GM21576 (cell line): ENCODE results near the gene TADA1.

Experiments used
- ATAC-seq: cut with Tn5 transposase; IDR thresholded peaks from one replicate; pipeline ENCODE4 v1.9.1; 2021; ENCODE audit warnings: mild to moderate bottlenecking, moderate library complexity; ENCODE audit not compliant: unreplicated experiment

TADA1 gene, protein sequence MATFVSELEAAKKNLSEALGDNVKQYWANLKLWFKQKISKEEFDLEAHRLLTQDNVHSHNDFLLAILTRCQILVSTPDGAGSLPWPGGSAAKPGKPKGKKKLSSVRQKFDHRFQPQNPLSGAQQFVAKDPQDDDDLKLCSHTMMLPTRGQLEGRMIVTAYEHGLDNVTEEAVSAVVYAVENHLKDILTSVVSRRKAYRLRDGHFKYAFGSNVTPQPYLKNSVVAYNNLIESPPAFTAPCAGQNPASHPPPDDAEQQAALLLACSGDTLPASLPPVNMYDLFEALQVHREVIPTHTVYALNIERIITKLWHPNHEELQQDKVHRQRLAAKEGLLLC

DNA sequence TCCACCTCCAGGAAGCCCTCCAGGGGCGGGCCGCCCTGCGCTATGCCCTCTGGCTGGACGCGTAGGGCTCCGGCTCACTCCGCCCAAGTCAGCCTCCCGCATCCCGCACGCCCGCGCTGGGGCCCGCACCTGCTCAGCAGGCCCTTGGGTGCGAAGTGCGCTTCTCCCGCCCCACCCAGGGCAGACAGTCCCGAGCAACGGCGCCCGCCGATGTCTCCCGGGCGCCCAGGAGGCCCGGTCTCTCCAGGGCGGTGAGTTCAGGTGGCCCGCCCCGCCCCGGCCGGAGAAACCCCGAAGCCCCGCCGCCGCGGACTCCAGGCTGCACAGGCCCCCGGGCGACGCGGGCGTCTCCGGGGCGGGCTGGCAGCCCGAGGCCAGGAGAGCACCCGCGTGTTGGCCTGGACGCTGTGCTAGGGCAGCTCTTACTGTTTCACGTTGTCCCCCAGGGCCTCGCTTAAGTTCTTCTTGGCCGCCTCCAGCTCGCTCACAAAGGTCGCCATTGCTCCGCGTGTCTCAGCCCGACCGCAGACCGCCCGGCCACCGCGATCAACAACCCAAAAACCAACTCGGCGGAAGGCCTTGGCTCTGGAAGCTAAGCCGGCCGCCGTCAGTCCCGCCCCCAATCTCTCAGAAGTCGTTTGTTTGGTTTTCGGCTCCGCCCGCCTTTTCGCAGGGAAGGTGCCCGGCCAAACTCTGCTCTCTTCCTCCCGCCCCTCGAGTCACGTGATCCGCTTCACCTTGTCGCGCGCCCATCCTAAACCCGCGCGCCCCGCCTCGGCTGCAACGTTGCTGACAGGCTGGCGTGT is at the start of gene TADA1:
TSS of gene TADA1 (minus strand) at position 531 of the 806 bp plus-strand sequence. CDS start at position 500, 31 bp downstream.
- ATAC-seq = peak; percentile 88

DNA sequence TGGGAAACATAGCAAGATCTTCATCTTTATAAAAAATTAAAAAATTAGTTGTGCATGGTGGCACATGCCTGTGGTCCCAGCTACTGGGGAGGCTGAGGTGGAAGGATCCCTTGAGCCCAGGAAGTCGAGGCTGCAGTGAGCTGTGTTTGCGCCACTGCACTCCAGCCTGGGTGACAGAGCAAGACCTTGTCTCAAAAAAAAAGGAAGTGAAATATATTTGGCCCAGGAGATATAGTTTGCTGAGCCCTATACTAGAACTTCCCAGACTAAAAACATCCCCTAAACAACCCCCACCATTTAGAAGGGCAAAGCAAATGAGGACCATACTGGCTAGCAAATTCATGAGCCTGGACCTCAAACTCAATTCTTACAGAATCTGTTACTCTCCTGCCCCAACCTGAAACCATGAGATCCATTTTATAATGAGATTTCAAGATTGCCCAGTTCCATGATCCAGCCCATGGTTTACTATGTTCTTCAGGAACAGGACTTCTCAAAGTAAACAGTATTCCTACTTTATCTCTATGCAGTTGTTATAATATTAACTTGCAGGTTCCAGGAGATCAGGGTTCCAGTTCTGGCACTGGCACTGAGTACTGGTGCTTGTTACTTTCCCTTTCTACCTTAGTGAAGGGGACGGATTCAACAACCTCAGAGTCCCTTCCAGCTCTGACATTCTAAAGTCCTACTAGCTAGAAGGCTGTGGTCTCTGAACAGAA is 48.9 kb upstream of the TADA1 start:
- peak; percentile 92 for ATAC-seq

DNA sequence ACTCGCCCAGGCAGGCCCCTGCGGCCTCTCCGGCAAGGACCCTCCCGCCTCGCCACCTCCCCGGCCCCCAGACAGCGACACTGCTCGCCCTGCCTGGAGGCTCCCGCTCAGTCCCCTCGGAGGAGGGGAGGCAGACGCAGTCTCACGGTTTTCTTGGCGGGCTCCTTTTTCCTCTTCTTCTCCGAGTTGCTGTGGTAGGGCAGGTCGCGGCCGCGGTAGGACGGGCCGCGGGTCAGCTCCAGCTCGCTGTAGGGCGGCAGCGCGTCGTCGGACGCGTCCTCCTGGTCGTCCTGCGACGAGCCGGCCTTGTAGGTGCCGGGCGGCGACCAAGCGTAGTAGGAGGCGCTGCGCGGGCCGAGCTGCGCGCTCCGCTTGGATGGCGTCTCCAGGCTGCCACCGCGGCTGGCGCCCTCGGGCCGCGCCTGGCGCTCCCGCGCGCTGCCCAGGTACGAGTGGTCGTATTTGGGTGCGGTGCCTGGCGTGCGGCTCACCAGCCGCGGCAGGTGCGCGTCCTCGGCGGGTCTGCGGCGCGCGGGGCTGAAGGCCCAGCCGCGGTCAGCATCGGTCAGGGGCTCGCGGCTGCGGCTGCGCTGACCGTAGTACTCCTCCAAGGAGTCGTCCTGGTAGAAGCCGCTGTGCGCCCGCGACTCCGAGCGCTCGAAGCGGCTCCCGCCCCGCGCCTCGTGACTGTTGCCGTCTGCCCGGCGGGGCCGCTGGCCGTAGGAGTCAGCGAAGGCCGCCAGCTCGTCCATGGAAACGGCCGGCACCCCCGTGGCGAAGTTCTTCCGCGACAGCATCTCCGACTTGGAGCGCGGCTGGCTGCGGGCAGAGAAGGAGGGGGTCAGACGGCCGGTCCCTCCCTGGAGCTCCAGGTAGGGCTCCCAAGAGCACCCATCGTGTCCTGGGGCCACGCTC is 44.8 kb upstream of the TADA1 start:
- no peak for ATAC-seq

DNA sequence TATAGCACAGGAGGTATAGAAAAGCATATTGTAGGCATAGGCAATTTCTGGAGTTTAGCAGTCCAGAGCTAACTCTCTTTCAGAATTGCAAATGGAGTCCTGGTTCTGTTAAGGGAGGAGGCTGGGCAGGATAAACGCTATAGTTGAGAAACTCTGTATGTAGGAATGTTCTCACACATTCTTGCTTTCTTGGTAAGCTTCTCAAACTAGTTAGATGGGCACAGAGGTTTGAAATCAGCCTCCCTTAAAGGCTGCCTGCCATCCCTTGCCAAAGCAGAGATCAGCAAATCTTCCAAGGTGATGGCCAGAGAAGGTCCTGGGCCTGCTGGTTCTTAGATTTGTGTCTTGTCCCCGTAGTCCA is 42.9 kb upstream of the TADA1 start:
- ATAC-seq = no peak

DNA sequence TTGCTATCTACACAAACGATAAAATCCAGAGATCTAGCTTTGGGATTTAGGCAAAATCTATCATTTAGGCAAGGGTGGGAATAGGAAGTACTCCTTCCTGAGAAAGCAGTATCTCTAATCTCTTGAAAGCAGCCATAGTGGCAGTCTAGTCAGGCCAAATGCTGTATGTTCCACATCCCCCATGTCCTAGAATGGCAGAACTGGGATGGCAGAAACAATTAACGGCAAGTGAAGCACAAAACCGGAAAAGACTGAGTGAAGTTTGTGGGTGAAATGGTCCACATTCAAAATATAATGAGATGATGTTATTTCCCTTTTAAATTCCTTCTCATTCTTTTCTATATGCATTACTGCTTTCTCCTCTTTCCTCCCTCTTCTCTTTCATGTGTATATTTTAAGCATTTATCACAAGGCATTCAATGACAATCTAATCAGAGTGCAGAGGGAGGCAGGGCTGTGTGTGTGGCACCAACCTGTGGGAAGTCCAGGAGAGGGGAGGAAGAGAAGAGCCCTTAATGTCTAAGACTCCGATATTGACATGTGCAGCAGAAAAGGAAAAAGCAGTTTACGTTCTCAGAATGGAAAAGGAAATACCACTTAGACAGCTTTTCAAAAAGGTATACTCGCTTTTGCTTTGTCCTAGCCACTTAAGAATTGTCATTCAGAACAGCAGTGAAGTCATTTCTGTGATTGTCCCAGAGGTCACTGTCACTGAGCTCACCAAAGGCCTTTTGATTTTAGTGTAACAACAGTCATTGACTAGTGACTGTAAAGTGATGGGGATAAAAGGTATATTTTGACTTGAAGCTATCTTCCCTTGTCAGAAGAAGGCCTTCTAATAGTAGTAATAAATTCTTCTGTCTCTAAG is 42.3 kb upstream of the TADA1 start:
- no peak for ATAC-seq

DNA sequence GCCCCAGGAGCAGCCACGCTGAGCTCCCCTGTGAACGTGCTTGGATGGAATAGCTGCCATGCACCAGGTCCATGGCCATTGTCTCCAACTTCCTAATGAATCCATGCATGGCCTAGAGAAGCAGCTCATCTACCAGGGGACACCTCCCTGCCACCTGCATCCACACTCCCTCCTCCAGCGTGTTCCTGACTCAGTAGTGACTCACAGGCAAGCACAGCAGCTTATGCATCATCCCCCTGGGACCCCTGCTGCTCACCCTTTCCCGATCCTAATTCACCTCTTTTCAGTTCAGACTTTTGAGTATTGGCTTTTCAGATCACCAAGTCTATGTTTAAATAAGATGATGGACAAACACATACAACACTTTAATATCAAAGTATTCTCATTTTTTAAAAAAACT is 39.9 kb upstream of the TADA1 start:
- ATAC-seq = no peak

DNA sequence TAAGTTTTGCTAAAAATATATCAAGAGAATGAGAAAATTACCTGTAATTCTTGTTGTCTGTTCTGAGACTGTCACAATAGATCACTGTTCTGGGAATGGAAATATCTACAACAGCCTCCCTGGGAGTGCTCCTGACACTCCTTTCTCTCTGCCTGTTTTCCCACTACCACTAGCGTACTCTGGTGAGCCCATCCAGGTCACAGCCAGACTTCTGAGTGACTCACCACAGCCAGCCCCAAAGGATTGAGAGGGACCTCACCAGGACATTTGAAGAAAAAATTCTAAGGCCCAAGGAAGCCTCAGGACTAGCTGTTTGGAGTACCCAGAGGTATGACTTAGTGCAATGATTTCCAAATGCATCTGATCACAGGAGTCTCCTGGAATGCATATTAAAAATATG is 39.0 kb upstream of the TADA1 start:
- no peak for ATAC-seq

DNA sequence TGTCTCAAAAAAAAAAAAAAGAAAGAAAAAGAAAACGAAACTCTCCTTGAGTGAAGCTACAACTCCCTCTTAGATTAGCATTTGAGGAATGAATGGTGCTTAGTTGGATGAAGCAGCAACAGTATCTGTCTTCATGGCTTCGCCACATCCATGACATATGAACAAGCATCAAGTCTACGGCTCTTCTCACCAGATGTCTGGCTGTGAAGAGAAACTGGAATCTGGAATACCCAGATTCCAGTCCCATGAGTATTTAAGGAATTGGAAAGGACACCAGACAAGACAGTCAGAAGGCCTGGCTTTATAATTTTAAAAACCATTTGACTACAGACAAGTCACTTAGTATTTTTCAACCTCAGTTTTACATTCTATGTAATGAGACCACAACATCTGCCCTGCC is 38.0 kb upstream of the TADA1 start:
- no peak for ATAC-seq

DNA sequence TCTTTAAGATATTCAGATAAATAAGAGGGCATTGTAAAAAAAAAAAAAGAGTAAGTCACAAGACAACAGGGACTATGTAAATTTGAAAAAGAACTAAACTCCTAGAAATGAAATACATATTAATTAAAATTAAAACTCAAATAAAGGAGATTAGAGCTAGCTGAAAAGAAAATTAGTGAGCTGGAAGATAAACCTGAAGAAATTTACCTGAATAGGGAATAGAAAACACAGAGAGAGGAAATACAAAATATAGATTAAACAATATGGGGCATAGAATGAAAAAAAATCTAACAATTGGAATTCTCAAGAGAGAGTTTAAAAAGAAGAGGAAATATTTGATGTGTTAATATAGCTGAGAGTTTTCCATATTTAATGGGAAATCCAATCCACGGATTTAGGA is 35.6 kb upstream of the TADA1 start:
- no peak for ATAC-seq

DNA sequence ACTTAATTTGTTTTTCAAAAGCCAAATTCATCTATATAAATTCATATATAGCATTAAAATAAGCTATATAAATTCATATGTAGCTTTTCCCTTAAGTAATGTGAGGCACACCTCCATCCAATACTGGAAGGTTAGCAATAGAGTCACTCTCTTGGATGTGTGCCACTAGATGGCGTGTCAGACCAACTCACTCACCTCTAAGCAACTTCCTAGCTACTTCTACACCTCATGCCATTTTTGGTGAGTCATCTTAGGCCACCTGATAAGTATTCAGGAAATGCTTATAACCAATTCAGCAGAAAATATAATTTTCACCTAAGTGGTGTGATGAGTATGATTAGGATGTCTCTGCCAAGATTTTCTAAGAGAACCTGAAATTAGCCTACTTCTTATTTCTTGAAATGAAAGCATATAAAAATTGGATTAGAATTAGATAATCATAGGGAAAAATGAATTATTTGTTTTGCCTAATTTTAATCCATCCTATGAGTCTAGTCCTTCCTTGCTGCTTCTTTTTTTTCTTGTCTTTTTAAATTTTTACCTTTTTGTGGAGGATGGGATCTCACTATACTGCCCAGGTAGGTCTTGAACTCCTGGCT is 34.4 kb upstream of the TADA1 start:
- peak; percentile 95 for ATAC-seq

DNA sequence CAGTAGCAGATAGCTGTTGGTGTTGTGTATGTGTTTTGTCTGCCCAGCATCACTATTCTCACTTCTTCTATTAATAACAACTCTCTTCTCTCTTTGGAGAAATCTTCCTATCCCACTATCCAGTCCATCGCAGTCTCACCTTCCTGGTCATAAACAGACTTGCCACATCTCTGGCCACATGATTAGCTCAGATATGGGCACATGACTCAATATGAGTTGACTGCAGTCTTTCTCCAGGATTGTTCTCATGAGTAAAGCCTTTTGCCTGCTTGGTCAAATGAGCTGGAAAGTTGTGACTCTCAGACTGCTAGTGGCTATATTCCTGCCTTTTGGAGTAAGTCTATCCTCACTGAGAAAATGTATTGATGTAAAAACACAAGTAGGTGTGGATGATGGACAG is 32.9 kb upstream of the TADA1 start:
- no peak for ATAC-seq

DNA sequence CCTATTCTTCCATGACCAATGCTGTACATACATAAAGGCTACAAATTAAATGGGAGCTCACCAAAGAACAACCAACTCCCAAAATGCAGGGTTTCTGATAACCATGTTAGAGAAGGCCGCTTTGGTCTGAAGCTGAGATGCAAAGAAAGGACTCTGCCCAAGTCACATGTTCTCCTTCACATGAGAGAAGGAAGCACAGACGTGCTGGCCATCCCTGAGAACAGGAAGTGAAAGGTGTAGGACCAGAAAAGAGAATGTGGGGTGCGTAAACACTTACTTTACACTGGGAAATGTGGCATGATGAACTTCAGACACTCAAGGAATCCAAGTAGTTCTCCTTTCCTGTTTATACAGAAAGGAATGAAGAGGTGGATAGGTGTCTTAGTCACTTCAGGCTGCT is 31.7 kb upstream of the TADA1 start:
- ATAC-seq = peak; percentile 58

DNA sequence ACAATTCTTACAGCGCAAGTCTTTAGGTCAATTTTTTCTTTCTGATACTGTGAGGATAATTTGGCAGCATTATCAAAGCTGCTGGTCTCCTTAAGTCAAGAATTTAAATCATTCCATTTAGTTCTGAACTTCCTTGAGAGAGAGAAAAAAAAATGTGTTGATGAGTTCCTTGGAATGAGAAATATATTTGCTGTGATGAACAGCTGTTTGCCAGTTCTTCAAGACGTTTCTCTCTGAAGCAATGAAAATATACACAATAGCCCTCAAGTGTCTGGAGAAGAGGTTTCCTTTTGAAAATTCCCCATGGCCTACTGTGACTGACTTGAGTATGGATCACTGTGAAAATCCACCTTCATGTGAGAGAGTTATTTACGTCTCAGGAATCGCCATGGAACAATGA is 31.0 kb upstream of the TADA1 start:
- ATAC-seq = no peak

- ATAC-seq = no peak
Observed at GRCh38 chr1:166906647-166907046, 30.6 kb upstream of the TADA1 start.

- ATAC-seq = no peak
Observed at GRCh38 chr1:166905900-166906299, 29.8 kb upstream of the TADA1 start.

- no peak for ATAC-seq
Observed at GRCh38 chr1:166905136-166905535, 29.1 kb upstream of the TADA1 start.

DNA sequence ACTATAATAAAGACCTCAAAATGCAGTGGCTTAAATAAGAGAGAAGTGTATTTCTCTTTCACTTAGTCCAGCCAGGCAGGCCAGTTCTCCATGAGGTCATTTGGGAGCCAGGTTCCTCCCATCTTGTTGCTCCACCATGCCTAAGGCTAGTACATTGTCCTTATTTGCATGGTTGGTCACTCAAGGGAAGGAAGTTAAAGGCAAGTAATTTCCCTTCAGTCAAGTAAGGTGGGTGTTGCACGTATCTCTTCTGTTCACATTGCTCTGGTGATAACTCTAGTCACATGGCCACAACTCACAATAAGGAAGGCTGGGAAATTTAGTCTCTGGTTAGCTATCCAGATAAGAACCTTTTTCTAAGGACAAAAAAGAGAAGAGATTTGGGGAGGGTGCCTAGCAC is 27.2 kb upstream of the TADA1 start:
- ATAC-seq = no peak

- ATAC-seq = no peak
Observed at GRCh38 chr1:166902279-166902678, 26.2 kb upstream of the TADA1 start.

- no peak for ATAC-seq
Observed at GRCh38 chr1:166900987-166901386, 24.9 kb upstream of the TADA1 start.
